ENCODE data around the gene ADAMTS18.

DNA sequence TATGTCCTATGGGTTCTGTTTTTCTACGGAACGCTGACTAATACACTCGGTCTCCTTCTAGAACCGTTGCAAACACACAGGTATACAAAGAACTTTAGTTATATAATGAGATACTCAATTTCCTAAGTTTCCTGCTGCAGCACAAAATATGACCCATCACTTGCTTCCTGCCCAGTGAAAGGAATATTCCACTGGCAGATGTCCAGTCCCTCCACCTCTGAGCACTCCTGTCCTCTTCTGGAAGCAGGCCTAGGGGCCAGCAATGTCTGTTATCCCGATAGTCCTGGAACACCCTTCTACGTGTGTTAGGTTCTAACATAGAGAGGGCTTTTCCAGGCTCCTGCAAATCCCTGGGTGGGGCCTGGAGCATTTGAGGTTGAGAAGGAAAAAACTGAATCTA lies 32.7 kb downstream of the ADAMTS18 start:
- TF ChIP-seq POLR2AphosphoS5 (IDR thresholded peaks at IDR 0.05), result no peak
- TF ChIP-seq, protein P1, sequence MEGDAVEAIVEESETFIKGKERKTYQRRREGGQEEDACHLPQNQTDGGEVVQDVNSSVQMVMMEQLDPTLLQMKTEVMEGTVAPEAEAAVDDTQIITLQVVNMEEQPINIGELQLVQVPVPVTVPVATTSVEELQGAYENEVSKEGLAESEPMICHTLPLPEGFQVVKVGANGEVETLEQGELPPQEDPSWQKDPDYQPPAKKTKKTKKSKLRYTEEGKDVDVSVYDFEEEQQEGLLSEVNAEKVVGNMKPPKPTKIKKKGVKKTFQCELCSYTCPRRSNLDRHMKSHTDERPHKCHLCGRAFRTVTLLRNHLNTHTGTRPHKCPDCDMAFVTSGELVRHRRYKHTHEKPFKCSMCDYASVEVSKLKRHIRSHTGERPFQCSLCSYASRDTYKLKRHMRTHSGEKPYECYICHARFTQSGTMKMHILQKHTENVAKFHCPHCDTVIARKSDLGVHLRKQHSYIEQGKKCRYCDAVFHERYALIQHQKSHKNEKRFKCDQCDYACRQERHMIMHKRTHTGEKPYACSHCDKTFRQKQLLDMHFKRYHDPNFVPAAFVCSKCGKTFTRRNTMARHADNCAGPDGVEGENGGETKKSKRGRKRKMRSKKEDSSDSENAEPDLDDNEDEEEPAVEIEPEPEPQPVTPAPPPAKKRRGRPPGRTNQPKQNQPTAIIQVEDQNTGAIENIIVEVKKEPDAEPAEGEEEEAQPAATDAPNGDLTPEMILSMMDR (IDR thresholded peaks at IDR 0.05), result no peak
- TF ChIP-seq POLR2A (IDR thresholded peaks at IDR 0.05), result no peak

Data from stomach (tissue), 4 donors.